ENCODE measurements around the gene DNAJA2.
A peak's percentile ranks its signal among the peaks of the same experiment; 100 is the strongest.

The DNAJA2 gene

DNA sequence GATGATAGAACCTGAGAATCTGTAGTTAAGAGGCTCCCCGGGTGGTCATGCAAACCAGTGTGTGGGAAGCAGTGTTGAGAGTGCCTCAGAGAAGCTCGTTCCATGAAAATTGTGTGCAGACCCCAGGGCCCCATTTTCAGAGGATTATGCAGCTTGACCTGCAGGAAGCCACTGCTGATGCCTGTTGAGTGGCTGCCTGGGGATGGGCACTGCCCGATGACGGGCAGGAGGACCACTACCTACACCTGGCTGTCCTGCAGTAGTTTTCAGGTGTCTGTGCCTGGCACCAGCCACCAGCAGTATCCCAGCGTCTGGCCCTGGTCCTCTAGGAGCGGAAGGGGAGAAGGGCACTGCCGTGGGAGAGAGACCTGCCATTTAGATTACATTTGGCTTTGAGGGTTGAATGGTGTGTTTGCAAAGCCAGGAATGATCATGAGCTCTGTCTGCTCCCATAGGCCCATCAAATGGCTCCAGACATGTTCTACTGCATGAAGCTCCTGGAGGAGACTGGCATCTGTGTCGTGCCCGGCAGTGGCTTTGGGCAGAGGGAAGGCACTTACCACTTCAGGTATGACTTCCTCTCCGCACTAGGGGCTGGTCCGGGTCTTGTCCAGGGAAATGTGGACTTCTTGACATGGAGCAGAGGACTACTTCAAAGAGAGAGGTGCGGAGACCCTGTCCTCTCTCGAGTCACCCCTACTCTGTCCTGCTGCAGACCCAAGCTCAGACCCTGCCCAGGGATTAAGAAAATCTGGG, 46.8 kb downstream of the DNAJA2 start:
- DNase-seq (ENCODE audit: low spot score) = no peak

DNA sequence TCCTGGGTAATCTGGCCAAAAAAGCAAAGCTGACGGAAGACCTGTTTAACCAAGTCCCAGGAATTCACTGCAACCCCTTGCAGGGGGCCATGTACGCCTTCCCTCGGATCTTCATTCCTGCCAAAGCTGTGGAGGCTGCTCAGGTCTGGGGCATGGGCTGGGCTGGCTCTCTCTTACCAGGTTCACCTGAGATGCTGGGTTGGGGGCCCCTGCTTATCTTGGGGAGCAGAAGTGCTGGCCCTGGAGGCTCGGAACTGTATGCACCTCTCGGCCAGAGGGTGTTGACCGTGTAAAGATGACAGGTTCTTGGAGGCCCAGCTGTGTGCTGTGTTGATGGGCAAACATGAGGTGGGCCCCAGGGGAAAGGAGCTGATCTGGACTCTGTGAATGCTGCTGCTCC, 49.1 kb downstream of the DNAJA2 start:
- no peak for DNase-seq (ENCODE audit: low spot score)

DNA sequence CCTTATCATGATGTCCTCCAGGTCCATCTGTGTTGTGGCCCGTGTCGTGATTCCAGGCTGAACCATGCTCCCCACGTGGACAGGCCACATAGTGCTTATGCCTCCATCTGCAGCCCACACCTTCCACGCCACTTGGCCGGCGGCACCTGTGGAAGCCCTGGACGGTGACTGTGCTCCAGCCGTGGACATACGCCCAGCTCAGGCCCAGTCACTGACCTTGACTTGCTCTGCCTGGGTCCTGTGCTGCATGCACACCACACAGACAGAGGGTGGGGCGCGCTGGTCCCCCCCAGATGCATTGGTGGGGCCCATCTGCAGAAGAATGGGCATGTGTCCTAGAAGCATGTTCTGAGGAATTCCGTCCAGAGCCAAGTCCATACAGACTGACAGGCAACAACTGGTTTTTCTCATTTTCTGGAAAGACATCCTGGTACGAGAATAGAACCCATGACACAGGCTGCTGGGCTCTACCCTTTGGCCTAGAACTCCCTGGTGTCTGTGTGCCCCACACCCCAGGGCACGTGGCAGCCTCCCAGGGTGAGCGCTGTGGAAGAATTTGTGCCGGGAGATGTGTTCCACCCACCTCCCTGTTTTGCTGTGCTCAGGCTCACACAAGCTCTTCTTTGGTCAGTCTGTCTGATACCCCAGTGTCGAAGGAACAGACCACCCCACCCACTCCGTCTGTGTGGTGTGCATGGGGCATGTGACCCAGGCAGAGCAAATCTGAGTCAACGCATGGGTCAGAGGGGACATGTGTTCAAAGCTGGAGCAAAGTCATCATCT, 49.8 kb downstream of the DNAJA2 start:
- DNase-seq (ENCODE audit: low spot score) = no peak

DNA sequence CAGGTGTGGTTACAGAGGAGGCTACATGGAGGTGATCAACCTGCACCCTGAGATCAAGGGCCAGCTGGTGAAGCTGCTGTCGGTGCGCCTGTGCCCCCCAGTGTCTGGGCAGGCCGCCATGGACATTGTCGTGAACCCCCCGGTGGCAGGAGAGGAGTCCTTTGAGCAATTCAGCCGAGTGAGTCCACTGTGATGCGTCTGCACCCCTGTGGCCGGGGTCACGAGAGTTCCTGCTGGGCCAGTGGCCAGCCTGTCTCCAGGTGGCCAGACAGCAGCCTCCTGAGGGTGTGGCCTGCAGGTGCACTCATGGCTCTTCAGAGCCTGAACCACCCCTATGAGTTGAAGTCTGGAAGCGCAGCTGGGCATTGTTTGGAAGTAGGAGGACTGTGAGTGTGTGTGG, 51.2 kb downstream of the DNAJA2 start:
- no peak for DNase-seq (ENCODE audit: low spot score)

DNA sequence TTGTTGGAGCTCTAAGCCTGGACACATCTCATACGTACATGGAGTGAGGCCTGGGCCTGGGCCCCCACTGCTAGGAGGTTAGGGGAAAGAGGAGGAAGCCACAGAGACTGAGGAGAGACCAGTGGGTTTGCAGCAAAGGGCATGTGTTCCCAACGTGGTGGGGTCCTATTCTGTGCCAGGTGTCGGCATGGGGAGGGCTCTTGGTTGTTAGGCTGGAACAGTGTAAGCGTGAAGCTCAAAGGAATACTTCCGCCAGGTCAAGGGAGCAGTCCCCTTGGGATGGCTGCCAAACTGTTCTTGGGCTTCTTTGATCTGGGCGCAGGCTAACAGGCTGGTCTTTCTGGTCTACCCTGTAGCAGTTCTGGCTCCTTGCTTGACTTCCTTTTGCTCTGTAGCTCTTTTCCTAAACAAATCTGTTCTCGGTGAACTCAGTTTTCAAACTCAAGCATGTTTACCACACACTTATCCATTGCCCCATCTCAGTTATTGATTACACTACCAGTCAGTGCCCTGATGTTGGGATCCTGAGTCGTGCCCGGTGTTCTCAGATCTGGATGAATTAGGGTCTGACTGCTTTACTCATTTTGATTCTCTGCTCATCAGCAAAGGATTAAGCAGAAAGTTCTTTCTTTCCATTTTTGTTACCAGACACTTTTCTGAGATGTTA, 52.9 kb downstream of the DNAJA2 start:
- no peak for DNase-seq (ENCODE audit: low spot score)

DNA sequence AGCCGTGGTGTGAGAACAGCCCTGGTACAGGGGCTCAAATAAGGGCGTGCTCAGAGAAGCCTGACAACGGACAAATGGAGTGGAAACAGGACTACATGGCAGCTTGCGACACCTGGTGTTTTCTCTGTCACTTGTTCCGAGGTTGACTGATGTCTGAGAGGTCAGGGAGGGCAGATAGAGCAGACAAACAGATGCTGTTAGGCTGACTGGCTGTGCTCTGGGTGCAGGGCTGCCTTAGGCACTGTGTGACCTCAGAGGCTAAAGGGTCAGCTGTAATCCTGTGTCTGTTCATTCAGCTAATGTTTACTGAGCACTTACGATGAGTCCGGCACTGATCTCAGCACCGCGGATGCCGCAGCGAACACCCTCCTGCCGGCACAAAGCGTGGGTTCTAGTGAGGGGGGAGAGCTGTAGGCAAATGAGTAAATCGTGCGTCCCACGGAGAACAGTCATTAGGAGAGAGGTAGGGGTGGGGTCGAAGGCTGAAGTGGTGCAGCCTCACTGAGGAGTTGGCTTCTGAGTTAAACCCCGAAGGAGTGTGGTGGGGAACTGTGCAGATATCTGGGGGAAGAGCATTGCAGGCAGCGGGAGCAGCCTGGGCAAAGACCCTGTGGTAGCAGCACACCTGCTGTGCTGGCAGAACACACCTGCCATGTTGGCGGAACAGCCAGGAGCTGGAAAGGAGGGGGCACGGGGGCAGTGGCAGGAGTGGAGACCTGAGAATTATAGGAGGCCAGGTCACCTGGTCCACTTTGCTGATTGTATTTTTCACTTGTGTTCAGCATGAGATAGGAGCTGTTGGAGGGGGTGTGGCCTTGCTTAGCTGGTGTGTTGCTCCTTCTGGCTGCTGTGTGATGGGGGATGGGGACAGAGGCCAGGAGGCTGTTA, 54.3 kb downstream of the DNAJA2 start:
- DNase-seq (ENCODE audit: low spot score) = no peak

DNA sequence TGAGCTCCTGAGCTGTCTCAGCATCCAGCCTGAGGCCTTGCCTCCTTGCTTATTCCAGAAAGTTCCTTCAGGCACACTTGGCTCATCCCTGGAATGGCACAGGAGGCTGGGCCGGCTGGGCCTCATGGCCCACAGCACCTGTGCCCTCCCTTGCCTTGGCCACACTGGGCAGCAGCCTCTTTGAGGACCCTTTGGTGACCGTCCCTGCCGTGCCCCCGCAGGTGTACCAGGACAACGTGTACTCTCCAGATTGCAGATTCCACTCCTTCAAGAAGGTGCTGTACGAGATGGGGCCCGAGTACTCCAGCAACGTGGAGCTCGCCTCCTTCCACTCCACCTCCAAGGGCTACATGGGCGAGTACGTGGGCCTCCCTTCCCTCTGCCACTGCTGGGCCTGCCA, 55.1 kb downstream of the DNAJA2 start:
- DNase-seq (ENCODE audit: low spot score) = no peak

DNA sequence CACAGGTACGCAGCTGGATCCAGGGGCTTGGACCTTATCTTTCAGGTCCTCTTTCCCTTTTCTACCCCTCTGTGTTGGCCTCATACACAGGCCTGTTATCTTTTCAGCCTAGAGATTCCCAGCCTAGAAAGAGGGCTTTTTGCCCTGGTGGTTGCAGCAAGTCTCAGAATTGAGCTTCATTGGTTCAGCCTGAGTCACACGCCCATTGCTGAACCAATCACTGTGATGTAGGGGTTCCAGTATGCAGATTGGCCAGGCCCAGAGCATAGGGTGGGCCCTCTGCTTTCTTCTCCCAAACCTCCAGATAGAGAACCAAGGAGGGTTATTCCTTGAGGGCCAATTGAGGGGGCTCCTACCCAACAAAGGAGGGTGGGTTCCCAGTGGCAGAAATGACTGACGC, 56.5 kb downstream of the DNAJA2 start:
- no peak for DNase-seq (ENCODE audit: low spot score)

DNA sequence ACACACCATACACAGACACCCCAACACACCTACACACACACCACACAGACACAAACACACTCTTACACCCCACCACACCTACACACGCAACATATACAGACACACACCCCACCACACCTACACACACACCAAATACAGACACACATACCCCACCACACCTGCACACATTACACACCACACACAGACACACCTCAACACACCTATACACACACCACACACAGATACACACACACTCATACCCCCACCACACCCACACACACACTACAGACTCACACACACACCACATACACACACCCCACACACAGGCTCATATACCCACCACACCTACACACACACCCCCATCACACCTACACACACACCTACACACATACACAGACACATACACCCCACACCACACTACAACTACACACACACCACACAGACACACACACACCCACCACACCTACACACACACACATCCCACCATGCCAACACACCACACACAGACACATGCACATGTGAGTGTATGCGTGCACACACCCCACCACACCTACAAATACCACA, 57.9 kb downstream of the DNAJA2 start:
- DNase-seq (ENCODE audit: low spot score) = no peak

DNA sequence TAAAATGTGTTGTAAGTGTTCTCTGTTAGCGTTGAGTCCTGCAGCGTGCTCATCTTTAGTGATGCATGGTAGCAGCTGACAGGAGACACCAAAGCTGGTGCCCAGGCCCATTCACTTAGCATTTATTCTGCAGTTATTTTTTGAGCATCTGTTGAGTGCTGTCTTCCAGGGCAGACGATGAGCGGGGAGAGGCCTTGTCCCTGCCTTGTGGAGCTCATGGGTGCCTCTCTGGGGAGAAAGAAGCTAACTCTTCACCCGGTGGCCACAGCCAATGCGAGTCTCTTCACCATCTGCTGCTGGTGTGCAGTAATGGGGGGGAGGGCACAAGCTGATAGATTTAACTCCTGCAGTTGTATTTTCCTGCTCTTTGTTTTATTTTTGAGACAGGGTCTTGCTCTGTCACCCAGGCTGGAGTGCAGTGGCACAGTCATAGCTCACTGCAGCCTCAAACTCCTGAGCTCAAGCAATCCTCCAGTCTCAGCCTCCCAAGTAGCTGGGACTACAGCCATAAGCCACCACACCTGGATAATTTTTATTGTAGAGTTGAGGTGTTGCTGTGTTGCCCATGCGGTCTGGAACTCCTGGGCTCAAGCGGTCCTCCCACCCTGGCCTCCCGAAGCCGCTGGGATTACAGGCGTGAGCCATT, 58.8 kb downstream of the DNAJA2 start:
- DNase-seq (ENCODE audit: low spot score) = no peak

DNA sequence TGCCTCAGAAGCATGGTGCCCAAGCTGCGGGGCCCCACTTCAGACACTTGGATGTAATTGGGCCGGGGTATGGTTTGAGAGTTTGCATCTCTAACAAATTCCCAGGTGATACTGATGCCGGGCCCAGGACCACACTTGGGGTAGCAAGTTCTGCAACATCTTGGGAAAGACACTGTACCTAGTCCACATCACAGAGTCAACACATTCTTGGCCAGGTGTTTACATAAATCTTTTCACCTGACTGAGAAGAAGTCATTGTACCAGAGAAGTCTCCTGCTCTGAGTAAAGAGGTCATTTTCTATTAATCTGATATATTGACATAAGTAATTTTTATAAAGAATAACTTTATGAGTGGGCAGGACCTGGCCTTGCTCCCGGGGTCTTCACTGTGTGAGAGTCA, 61.8 kb downstream of the DNAJA2 start:
- DNase-seq (ENCODE audit: low spot score) = no peak

DNA sequence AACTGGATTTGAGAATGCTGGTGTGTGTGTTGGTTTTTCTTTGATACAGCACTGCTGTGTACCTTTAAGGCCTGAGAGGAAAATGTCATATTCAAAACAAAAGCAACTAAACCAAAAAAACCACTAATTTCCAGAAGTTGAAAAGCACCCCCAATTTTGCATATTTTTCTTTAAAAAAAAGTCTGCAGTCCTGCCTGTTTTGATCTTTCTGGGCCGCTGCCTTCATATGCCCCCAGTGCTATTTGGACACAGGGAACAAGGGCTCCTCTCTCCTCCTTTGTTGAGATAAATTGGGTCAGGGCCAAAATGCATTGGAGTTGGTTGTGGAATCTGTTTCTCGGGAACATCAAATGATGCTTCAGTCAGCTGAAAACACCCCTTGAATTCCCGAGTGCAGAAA, 62.4 kb downstream of the DNAJA2 start:
- DNase-seq (ENCODE audit: low spot score) = peak; percentile 85

DNA sequence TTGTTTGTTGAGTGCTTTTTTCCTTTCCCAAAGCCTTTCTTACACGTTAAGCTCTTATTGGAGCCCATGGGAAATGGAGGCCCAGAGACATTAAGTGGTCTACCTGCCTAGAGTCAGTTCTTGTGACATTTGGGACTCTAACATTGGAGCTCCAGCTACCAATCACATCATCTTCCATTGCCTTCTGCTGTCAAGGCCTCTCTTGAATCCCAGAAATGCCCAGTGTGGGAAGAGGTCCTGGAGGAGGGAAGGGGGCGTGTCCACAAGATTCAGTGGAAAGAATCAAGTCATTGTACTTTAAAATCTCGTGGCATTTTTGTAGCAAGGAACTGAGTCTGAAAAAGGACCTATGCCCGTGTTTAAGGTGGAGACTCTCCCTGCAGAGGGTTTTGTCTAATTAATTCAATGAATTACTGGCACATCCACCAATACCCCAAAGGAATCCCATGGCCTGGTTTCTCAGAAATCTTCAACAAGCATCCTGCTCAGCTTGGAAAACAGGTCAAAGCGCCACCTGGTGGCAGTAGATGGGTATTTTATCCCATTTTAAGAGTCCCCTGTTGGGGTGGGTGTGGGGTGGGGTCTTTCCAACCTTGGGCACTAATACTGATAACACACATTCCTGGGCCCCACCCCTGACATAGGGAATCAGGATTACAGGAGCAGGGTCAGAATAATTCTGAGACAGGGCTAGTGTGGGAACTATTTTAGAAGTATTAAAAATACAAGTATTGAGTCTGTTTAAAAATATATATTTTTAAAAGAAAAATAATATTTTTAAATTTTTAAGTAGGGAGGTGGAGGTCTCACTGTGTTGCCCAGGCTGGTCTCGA, 64.7 kb downstream of the DNAJA2 start:
- DNase-seq (ENCODE audit: low spot score) = peak; percentile 67

DNA sequence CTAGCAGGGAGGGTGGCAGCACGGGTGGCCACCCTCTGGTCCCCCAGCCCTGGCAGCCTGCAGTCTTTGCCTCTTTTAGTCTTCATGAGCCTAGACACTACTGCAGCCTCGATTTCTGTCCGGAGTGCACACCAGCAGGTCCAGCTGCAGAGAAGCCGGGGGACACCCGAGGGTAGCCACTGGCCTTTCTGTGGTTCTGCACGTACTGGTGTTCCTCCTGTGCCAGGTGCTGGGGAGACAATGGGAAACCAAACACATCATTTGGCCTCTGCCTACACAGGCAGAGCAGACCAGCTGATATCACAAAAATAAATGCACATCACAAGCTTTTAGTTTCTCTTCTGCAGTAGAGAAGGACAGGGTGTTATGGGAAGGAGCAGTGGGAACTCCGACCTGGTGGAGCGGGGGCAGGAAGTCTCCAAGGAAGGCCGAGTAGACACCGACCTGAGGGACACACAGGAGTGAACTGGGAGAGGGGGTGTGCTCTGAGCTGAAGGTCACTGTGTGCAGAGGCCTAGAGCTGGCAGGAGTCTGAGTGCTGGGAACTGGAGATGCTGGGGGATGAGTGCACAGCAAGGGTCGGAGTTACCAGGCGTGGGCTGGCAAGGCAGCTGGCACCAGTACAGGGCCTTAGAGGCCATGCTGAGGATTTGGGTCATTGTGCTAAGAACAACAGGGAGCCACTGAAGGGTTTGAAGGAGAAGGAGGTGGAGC, 66.3 kb downstream of the DNAJA2 start:
- DNase-seq (ENCODE audit: low spot score) = no peak

DNA sequence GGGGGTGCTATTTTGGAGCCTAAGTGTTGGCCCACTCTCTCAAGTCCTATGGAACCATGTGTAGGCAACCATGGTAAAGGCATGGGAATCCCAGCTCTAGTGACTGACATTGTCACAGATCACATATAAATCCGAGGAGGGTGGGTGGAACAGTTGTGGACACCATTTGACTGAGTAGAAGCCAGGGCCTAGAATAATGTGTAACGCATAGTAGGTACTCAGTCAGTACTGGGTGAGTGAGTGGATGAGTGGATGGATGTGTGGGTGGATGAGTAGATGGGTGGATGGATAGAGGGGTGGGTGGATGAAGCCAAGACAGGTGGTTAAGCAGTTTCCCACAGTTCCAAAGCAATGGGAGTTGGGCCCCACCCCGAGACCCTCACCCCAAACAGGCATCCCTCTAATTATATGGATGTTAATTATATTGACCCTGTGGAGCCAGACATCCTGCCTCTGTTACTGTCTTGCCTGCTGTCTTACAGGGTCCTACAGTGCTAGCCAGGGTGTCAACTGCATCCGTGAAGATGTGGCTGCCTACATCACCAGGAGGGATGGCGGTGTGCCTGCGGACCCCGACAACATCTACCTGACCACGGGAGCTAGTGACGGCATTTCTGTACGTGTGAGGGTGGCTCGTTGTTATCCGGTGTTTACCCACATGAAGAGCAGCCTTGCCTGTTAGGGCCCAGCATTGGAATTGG, 67.0 kb downstream of the DNAJA2 start:
- no peak for DNase-seq (ENCODE audit: low spot score)

Measured in globus pallidus (tissue), 1 donor.